Chondrocyte (in vitro differentiated cells): Measurements from ENCODE around the gene IQCE. TPM values are rescaled to one million over a fixed set of nuclear protein-coding genes. Genes with fewer than 3 reads are reported as not detected.

ENCODE experiments used
- DNase-seq: peaks from one replicate; pipeline ENCODE4 v3.0.0; 2021; ENCODE audit warnings: mixed read lengths, low spot score
- H3K27ac Mint-ChIP-seq: one replicate; pipeline ENCODE4 v1.8.0; 2021; ENCODE audit warnings: mild to moderate bottlenecking, moderate library complexity, mixed read lengths; ENCODE audit not compliant: unreplicated experiment
- H3K27me3 Mint-ChIP-seq: 2 replicates; pipeline ENCODE4 v1.8.0; 2021; ENCODE audit warnings: low read depth, mixed read lengths
- H3K36me3 Mint-ChIP-seq: 2 replicates; pipeline ENCODE4 v1.8.0; 2021; ENCODE audit warnings: low read depth, mixed read lengths
- H3K4me1 Mint-ChIP-seq: 2 replicates; pipeline ENCODE4 v1.8.0; 2021; ENCODE audit warnings: low read depth, mild to moderate bottlenecking, mixed read lengths
- H3K4me3 Mint-ChIP-seq: one replicate; pipeline ENCODE4 v1.8.0; 2021; ENCODE audit warnings: mild to moderate bottlenecking, moderate library complexity, mixed read lengths; ENCODE audit not compliant: unreplicated experiment
- H3K9me3 Mint-ChIP-seq: 2 replicates; pipeline ENCODE4 v1.8.0; 2021; ENCODE audit warnings: low read depth, mixed read lengths
- total RNA-seq: library from RNA; stranded (reverse); gene quantifications from 3 replicates; pipeline ENCODE4 v1.2.1, GENCODE V29; 2021
- TF ChIP-seq, protein P1 (sequence below): fragments of 200-600 bp; sonication (generic); IDR thresholded peaks from 2 replicates; pipeline ENCODE4 v1.5.0; 2021; ENCODE audit warnings: antibody characterized with exemption, mild to moderate bottlenecking, moderate library complexity

Gene IQCE
- total RNA-seq, 1 donor from 2014 or later = 10.0 TPM

DNA sequence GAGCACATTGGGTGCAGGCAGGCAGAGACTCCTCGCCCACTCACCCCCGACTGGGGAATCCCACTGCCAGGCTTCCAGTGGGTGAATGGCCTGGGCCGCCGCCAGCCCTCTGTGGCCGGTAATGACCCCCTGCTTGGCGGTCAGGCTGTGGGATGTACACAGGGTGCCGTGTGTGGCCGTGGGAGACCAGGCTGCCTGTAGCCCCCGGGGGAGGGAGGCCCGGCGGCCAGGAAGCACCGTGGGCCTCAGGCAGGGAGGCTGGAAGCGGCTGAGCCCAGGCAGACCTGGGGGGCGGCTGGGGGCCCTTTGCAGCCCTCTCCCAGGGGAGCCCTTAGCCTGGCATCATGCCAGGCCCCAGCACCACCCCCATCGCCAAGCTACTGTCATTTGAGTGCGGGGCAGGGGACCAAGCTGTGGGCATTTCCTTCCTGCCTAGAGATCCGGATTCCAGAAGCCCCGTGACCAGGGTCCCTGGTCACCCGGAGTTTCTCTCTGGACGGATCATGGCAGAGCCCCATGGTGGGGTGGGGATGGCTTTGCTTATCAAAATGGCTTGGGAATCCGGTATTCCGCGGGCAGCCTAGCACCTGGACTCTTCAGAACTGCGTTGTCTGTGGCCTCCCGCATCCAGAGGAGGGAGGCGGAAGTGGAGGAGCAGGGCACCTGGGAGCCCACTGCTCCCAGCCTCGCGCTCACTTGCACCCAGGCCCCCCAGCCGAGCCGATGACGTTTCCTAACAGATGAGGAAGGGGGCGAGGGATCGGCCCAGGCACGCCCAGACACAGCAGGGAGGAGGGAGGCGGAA, 74.2 kb downstream of the IQCE start:
- DNase-seq = no peak
- no peaks in the 10 kb centered on the region for H3K27me3 Mint-ChIP-seq
- peaks cover 46% of the 10 kb centered on the region for H3K4me1 Mint-ChIP-seq
- peak overlapping the region; percentile 92 for H3K4me3 Mint-ChIP-seq
- TF ChIP-seq, protein P1, sequence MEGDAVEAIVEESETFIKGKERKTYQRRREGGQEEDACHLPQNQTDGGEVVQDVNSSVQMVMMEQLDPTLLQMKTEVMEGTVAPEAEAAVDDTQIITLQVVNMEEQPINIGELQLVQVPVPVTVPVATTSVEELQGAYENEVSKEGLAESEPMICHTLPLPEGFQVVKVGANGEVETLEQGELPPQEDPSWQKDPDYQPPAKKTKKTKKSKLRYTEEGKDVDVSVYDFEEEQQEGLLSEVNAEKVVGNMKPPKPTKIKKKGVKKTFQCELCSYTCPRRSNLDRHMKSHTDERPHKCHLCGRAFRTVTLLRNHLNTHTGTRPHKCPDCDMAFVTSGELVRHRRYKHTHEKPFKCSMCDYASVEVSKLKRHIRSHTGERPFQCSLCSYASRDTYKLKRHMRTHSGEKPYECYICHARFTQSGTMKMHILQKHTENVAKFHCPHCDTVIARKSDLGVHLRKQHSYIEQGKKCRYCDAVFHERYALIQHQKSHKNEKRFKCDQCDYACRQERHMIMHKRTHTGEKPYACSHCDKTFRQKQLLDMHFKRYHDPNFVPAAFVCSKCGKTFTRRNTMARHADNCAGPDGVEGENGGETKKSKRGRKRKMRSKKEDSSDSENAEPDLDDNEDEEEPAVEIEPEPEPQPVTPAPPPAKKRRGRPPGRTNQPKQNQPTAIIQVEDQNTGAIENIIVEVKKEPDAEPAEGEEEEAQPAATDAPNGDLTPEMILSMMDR = no peak
- peak overlapping the region; percentile 98 for H3K27ac Mint-ChIP-seq
- no peaks in the 10 kb centered on the region for H3K9me3 Mint-ChIP-seq
- no peaks in the 10 kb centered on the region for H3K36me3 Mint-ChIP-seq

DNA sequence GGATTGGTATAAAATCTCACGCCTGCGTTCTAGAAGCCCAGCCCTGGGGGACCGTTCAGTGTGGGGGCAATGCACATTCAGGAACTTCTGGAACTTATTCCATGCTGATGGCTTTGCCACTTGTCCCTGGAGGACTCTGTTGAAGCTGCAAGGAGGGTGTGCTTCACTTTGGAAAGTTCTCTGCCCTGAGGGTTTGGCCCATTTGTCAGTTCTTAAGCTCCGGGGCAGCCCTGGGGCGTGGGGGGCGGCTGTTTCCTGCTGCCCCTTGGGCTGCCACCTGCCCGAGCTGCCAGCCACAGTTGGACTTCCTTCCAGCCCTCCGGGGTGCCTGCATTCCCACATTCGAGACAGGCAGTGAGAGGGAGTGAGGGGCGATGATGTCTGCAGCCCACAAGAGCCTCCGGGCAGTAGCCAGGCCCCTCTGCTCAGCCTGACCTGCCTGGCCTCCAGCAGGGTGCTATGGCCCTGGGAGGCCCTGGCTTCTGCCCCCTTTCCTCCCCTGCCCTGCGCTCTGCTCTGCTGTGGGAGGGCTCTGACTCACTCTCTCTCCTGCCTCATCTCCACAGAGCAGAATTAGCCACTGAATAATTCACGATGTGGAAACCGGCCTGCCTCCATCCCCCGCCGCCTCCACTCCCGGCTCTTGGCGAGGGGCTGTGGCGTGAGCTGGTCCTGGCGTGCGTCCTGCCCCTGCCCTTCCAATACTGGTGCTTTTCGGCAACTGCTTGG, 74.9 kb downstream of the IQCE start:
- H3K27me3 Mint-ChIP-seq = no peaks in the 10 kb centered on the region
- peak overlapping the region; percentile 92 for H3K4me3 Mint-ChIP-seq
- H3K9me3 Mint-ChIP-seq = no peaks in the 10 kb centered on the region
- peak overlapping the region; percentile 98 for H3K27ac Mint-ChIP-seq
- no peaks in the 10 kb centered on the region for H3K36me3 Mint-ChIP-seq
- TF ChIP-seq, protein P1 = no peak
- DNase-seq = no peak
- peaks cover 53% of the 10 kb centered on the region for H3K4me1 Mint-ChIP-seq

DNA sequence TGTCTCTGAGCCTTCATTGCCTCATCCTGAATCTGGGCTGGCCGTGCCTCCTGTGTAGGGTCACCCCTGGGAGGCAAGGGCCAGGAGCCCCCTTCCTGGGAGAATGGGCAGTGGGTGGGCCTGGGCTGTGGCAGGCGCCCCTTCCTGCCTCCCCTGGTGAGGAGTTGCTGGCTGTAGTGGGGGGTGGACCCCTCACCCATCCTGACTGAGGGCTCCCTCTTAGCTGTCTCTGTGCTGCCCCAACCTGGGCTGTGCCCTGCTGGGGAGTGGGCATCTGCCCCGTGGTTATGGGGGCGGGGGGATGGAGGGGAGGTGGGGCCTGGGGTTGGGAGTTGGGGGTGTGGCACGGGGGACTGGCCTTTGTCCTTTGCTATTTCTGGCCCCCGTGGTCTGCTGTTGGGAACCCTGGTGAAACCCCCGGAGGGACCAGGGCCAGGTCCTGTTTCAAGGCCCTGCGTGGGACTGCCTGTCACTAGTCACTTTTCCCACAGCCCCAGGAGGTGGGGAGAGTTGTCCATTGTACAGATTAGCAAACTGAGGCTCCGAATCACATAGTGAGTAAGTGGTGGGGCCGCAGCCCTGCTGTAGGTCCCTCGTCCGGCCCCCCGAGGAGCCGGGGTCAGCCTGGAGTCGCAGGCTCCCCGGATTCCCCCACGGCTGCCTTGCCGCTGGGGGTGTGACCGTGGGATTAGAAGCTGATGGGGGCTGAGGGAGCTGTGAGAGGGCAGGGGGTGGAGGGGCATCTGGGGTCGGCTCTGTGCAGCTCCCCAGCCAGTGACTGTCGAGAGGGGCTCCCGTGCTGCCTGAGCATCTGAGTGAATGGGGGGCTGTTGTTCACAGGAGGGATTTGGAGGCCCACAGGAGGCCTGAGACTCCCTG, 75.7 kb downstream of the IQCE start:
- Mint-ChIP-seq H3K27me3 (no peaks in the 10 kb centered on the region), H3K9me3 (no peaks in the 10 kb centered on the region), H3K4me1 (peaks cover 60% of the 10 kb centered on the region), H3K4me3 (peak overlapping the region; percentile 92), H3K27ac (peak overlapping the region; percentile 98), H3K36me3 (no peaks in the 10 kb centered on the region)
- DNase-seq = no peak
- TF ChIP-seq, protein P1 = no peak

DNA sequence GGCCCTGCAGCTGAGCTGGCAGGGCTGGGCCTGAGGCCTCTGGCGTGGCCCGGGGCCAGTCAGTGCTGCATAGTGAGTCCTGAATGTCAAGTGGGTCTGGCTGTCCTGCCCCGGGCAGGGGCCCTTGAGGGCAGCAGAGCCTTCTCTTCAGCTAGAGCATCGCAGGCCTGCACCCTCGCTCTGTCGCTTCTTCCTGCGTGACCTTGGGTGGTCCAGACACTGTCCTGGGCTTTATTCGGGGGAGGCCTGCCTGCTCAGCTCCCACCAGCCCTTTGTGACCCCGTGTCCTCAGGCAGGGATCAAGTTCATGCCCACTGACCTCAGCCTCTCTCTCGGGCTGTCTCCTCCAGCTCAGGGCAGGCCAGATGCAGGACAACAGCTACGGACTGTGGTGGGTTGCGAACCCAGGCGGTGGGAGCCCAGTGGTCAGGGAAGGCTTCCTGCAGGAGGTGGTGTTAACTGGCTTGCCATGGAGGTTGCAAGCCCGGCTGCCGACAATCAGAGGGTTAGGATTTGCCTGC, 76.4 kb downstream of the IQCE start:
- Mint-ChIP-seq H3K9me3 (no peaks in the 10 kb centered on the region), H3K36me3 (no peaks in the 10 kb centered on the region)

More for the DNA sequence above, 76.4 kb downstream of the IQCE start:
- Mint-ChIP-seq H3K27me3 (no peaks in the 10 kb centered on the region), H3K27ac (peak overlapping the region; percentile 41), H3K4me1 (peaks cover 64% of the 10 kb centered on the region), H3K4me3 (peak overlapping the region; percentile 22)
- DNase-seq = no peak
- TF ChIP-seq, protein P1 = no peak
